ENCODE results near the gene FAM13A.
A peak's percentile ranks its signal among the peaks of the same experiment; 100 is the strongest.

FAM13A gene

DNA sequence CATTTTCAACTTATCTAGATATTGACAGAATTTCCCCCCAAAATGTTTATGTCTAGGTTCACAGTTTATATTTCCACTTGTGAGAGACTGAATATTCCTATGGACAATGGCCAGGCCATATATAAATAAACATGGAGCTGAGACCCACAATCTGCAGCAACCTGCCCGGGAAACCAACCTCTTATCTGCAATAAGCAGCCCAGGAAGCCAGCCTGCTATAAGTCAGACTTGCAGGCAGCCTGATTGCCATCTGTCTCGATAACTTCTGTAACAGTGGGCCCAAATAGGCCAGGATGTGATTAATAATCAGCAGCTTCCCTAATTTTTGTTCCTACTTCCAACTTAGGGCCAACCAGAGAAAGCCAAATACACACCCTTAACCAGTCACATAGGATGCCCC, 354.2 kb downstream of the FAM13A start:
- no peak for DNase-seq

- no peak for DNase-seq
These were observed 358.5 kb downstream of the FAM13A start for GRCh38 chr4:88698519-88698918.

DNA sequence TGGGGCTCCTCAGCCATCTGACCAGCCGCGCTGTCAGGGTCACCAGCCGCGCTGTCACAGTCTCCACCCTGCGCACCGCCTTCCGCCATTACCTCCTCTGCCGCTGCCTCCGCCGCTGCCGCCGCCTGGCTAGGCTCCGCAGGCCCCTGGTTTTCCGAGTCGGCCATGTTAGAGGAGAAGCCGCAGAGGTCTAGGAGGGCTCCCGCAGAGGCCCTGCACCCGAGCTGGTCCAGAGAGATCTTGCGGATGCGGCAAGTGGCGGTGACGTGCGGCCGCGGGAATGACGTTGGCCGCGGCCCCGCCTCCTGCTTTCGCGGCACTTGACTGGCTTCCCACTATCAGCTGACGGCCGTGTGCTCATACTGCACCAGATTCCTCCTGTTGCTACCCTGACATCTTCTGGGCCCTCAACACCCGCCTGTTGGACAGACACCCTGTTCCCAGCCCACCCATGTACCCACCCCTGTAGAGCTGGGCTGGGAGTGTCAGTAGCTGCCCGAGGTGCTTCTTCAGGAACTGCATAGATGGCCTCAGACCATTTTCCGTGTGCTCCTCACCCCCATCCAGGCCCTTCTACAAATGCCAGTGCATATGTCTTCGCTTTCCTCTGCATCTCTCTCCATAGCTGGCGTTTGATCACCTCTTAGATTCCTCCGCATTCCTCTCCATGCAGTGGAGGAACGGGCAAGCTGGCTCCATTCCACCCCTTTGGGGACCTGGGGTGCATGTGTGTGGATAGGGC, 359.2 kb downstream of the FAM13A start, which contains the start of gene NAP1L5:
NAP1L5 (minus strand) TSS at position 242 of the 742 bp plus-strand sequence; CDS start at position 167, 75 bp downstream.
- peak; percentile 55 for DNase-seq

- DNase-seq: peak; percentile 16
These were observed 359.8 kb downstream of the FAM13A start for GRCh38 chr4:88697141-88697540.

GRCh38 chr4:88696630-88697029, 360.4 kb downstream of the FAM13A start:
- DNase-seq: no peak

GRCh38 chr4:88693792-88694191, 363.2 kb downstream of the FAM13A start:
- no peak for DNase-seq

- DNase-seq: no peak
These were observed 366.6 kb downstream of the FAM13A start for GRCh38 chr4:88690355-88690754.

- DNase-seq: no peak
These were observed 375.8 kb downstream of the FAM13A start for GRCh38 chr4:88681209-88681608.
